Suprapubic skin (tissue), 4 donors: ENCODE measurements around the gene DSCAML1. TPM values are rescaled to one million over a fixed set of nuclear protein-coding genes. Genes with fewer than 3 reads are reported as not detected.

Source experiments
- DNase-seq, 2 donors: peaks; one replicate each; pipeline ENCODE4 v3.0.0-alpha.2; 2019; ENCODE audit warnings: low spot score in 2 of 2
- H3K27ac ChIP-seq: fragments of 200-600 bp; sonication (generic); one replicate; pipeline ENCODE4 v1.5.1; 2019
- H3K27me3 ChIP-seq: fragments of 200-600 bp; sonication (generic); one replicate; pipeline ENCODE4 v1.5.1; 2019
- H3K36me3 ChIP-seq: fragments of 200-600 bp; sonication (generic); one replicate; pipeline ENCODE4 v1.5.1; 2019
- H3K4me1 ChIP-seq: fragments of 200-600 bp; sonication (generic); one replicate; pipeline ENCODE4 v1.5.1; 2019
- H3K4me3 ChIP-seq: fragments of 200-600 bp; sonication (generic); one replicate; pipeline ENCODE4 v1.5.1; 2019; ENCODE audit warnings: mild to moderate bottlenecking
- H3K9me3 ChIP-seq: fragments of 200-600 bp; sonication (generic); one replicate; pipeline ENCODE4 v1.5.1; 2019
- EP300 ChIP-seq: sonication (generic); formaldehyde crosslinking; IDR thresholded peaks from one replicate; pipeline ENCODE4 v1.6.1; 2017; ENCODE audit warnings: antibody characterized with exemption
- POLR2A ChIP-seq, 2 donors: fragments of 450-650 bp; IDR thresholded peaks; one replicate each; pipeline ENCODE4 v1.6.1; 2017; ENCODE audit warnings: antibody characterized with exemption in 2 of 2, mild to moderate bottlenecking in 2 of 2, moderate library complexity in 2 of 2
- POLR2AphosphoS5 ChIP-seq, 3 donors: sonication (generic); formaldehyde crosslinking; IDR thresholded peaks; one replicate each; pipeline ENCODE4 v1.6.1; 2017; ENCODE audit warnings: antibody characterized with exemption in 3 of 3
- WGBS: methylation state at CpG from one replicate; pipeline ENCODE4 v1.1.5; 2018; 5-methylcytosine and 5-hydroxymethylcytosine counted together
- total RNA-seq, 4 donors: library from RNA; depleted of rRNA; stranded (reverse); fragments of >200 nt; gene quantifications; one replicate each; pipeline ENCODE4 v1.1.0, GENCODE V29; 2016
- TF ChIP-seq, protein P1 (sequence below), 2 donors: fragments of 200-600 bp in 1 of 2; fragments of 450-650 bp in 1 of 2; sonication (generic) in 1 of 2; IDR thresholded peaks; one replicate each; pipeline ENCODE4 v1.5.1; 2016 to 2019; ENCODE audit warnings: antibody characterized with exemption in 2 of 2, mild to moderate bottlenecking in 1 of 2, moderate library complexity in 1 of 2

DSCAML1 gene
- total RNA-seq, 4 donors from 2014 or later: 0.11 to 0.24 (median 0.21) TPM; not detected in 1

DNA sequence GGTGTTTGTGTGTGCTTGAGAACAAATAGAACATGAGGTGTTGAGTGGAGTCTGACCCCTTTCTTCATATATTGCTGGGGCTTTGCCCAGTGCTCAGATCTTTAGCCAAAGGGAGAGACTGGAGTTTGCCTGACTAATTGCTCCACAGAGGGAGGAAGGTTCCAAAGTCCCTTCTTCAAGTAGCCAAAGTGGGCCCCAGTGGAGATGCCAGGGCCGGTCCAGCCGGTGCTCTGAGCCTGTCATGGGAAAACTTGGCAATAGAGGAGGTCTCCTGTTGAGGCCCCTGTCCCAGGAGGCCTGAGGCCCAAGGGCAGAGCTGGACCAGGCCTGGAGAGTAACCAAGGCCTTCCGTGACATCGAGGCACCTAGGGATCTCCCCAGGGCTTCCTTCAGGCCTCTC is 112.3 kb downstream of the DSCAML1 start:
- DNase-seq: no peak
- Histone ChIP-seq H3K4me1 (no peaks in the 10 kb centered on the region), H3K36me3 (no peaks in the 10 kb centered on the region), H3K9me3 (no peaks in the 10 kb centered on the region), H3K4me3 (no peak overlapping the region), H3K27ac (no peak overlapping the region), H3K27me3 (peaks cover 6% of the 10 kb centered on the region)
- WGBS: 82% methylated on average over 2 of the region's 4 CpGs
- TF ChIP-seq, protein P1, sequence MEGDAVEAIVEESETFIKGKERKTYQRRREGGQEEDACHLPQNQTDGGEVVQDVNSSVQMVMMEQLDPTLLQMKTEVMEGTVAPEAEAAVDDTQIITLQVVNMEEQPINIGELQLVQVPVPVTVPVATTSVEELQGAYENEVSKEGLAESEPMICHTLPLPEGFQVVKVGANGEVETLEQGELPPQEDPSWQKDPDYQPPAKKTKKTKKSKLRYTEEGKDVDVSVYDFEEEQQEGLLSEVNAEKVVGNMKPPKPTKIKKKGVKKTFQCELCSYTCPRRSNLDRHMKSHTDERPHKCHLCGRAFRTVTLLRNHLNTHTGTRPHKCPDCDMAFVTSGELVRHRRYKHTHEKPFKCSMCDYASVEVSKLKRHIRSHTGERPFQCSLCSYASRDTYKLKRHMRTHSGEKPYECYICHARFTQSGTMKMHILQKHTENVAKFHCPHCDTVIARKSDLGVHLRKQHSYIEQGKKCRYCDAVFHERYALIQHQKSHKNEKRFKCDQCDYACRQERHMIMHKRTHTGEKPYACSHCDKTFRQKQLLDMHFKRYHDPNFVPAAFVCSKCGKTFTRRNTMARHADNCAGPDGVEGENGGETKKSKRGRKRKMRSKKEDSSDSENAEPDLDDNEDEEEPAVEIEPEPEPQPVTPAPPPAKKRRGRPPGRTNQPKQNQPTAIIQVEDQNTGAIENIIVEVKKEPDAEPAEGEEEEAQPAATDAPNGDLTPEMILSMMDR (IDR thresholded peaks at IDR 0.05): no peak
- TF ChIP-seq POLR2AphosphoS5 (IDR thresholded peaks at IDR 0.05): no peak
- TF ChIP-seq EP300: no peak
- no peak for TF ChIP-seq POLR2A (IDR thresholded peaks at IDR 0.05)

DNA sequence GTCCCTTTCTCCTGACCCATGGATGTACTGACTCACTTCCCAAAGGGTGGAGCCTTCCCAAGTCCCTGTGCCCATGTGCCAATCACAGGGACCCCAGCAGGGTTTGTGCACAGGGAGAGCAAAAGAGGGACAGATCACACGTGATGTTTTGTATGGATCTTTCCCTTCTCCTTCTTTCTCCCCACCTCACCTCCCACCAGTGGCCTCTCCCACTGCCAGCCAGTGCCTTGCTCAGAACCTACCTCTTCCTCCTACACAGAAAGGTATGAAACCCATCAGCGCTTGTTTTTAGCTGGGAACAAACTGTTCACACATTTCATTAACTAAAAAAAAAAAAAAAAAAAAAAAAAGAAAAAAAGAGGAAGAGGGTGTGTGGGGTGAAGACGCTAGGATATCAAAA is 112.9 kb downstream of the DSCAML1 start:
- TF ChIP-seq POLR2A (IDR thresholded peaks at IDR 0.05) (no peak), POLR2AphosphoS5 (IDR thresholded peaks at IDR 0.05) (no peak), EP300 (no peak)
- TF ChIP-seq, protein P1 (IDR thresholded peaks at IDR 0.05): no peak
- WGBS: 81% methylated on average over 3 of the region's 3 CpGs
- no peaks in the 10 kb centered on the region for H3K4me1 ChIP-seq

DNA sequence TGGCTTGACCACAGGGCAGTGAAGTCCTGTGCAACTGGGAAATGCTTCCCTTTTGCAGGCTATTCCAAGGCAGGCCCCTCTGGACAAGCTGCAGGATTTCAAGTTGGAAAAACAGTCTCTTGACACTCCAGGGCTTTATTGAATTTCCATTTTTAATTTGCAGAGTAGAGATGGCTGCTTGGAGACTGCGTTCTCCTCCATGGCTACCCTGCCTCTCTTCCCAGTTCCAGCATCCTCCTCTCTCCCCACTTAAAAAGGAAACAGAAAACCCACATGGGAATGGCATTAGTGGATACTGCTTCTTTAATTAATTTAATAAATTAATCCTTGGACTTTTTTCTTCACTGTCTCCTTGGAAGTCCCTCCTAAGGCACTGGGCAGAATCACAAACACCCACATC is 115.6 kb downstream of the DSCAML1 start:
- TF ChIP-seq POLR2AphosphoS5 (IDR thresholded peaks at IDR 0.05) (no peak), POLR2A (IDR thresholded peaks at IDR 0.05) (no peak), EP300 (no peak)
- TF ChIP-seq, protein P1 (IDR thresholded peaks at IDR 0.05): no peak
- Histone ChIP-seq H3K27ac (no peak overlapping the region), H3K36me3 (no peaks in the 10 kb centered on the region), H3K4me3 (no peak overlapping the region), H3K4me1 (no peaks in the 10 kb centered on the region), H3K27me3 (peaks cover 10% of the 10 kb centered on the region), H3K9me3 (no peaks in the 10 kb centered on the region)
- WGBS: 94% methylated on average over 1 of the region's 1 CpG
- DNase-seq: no peak

More for the DNA sequence above, 112.9 kb downstream of the DSCAML1 start:
- no peaks in the 10 kb centered on the region for H3K9me3 ChIP-seq
- no peak overlapping the region for H3K27ac ChIP-seq
- H3K4me3 ChIP-seq: no peak overlapping the region
- peaks cover 6% of the 10 kb centered on the region for H3K27me3 ChIP-seq
- H3K36me3 ChIP-seq: no peaks in the 10 kb centered on the region
- no peak for DNase-seq

DNA sequence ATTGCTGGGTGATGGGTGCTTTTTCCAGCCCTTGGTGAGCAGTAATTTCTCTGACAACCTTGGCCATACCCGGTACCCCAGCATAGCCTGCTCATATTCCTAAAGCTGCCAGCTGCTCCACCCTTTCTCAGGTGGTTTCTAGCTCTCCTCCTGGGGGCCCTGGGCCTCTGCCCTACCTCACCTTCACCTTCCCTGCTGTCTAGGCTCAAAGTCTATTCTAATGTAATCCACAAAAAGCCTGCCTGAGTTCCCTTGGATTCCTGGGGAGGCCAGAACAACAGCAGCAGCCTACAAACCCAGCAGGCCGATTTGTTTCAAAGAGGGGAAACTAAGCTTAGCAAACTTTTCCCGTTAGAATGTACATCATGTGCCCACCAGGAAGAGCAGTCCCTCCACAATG is 117.6 kb downstream of the DSCAML1 start:
- 86% methylated on average over 3 of the region's 3 CpGs for WGBS
- Histone ChIP-seq H3K4me1 (no peaks in the 10 kb centered on the region), H3K27me3 (peaks cover 19% of the 10 kb centered on the region), H3K27ac (no peak overlapping the region), H3K9me3 (no peaks in the 10 kb centered on the region), H3K4me3 (no peak overlapping the region), H3K36me3 (no peaks in the 10 kb centered on the region)
- no peak for DNase-seq
- no peak for TF ChIP-seq POLR2AphosphoS5 (IDR thresholded peaks at IDR 0.05)
- no peak for TF ChIP-seq EP300
- no peak for TF ChIP-seq POLR2A (IDR thresholded peaks at IDR 0.05)
- TF ChIP-seq, protein P1 (IDR thresholded peaks at IDR 0.05): no peak

DNA sequence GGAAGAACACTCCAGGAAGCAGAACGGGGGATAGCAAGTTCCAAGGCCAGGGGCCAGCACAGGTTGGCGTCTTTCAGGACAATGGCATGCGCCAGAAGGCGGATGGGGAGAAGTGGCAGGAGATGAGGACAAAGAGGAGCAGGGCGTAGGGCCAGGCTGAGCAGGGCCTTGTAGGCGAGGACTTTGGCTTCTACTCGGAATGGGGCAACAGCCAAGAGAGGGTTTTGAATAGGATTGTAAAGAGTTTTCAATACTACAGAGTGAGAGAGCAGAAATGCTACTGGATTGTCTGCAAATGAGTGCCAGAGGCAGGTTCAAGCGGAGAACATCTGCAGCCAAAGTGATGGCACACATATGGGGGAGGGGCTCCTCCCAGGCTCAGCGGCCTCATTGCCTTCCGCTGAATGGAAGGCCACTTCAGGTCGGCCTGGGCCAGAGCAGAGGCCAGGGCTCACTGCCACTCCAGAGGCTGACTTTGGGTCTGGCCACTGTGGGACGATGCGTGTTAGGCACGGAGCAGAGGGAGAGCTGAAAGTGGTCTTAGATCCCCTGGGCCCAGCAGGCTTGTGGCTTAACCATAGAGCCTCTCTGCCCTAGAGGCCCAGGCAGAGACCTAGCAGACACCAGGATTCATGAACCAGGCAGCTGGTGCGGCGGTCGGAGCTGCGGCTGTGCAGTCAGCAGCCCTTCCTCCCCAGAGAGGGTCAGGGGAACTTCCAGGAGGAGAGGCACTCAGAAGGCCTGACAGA is 118.2 kb downstream of the DSCAML1 start:
- no peaks in the 10 kb centered on the region for H3K36me3 ChIP-seq
- no peak for DNase-seq
- TF ChIP-seq POLR2A (IDR thresholded peaks at IDR 0.05): no peak
- peaks cover 26% of the 10 kb centered on the region for H3K27me3 ChIP-seq
- H3K4me1 ChIP-seq: no peaks in the 10 kb centered on the region
- H3K27ac ChIP-seq: no peak overlapping the region
- 78% methylated on average over 12 of the region's 18 CpGs for WGBS
- H3K9me3 ChIP-seq: no peaks in the 10 kb centered on the region
- no peak overlapping the region for H3K4me3 ChIP-seq
